Measurements from ENCODE around the gene APLNR. TPM values are rescaled to one million over a fixed set of nuclear protein-coding genes. Genes with fewer than 3 reads are reported as not detected.

The APLNR gene
- total and polyA plus RNA-seq, 2 of the 8 experiments (the other 6 are each of a cell fraction or from before 2014, with no cell fraction given): 0.80 TPM; not detected in 1

- TF ChIP-seq USF2 (IDR thresholded peaks at IDR 0.05; ENCODE audit: low read length): no peak
- peak in 1 of 2 experiments; percentile 52; a peak in 1 of 4 replicates for TF ChIP-seq SIN3A (conservative IDR thresholded peaks at IDR 0.05 in 1 of 2, IDR thresholded peaks at IDR 0.05 in 1 of 2; ENCODE audit: low read depth in 1 of 2, low read length in 2 of 2)
- no peak for TF ChIP-seq FOSL1 (IDR thresholded peaks at IDR 0.05; ENCODE audit: insufficient read depth, low read depth, low read length)
- no peak for TF ChIP-seq TAF1 (IDR thresholded peaks at IDR 0.05; ENCODE audit: low read depth, low read length)
- TF ChIP-seq SIX5 (IDR thresholded peaks at IDR 0.05; ENCODE audit: low read depth, low read length): no peak
- TF ChIP-seq SAP30 (IDR thresholded peaks at IDR 0.05; ENCODE audit: insufficient read depth, insufficient replicate concordance, low read length): no peak
- peak in 1 of 2 experiments; percentile 25; a peak in 1 of 3 replicates for TF ChIP-seq POLR2A (IDR thresholded peaks at IDR 0.05; ENCODE audit: control extremely low read depth in 1 of 2, low read depth in 2 of 2, low read length in 2 of 2)
- TF ChIP-seq TBP (IDR thresholded peaks at IDR 0.05; ENCODE audit: low read depth, low read length): peak; percentile 58; the same call in 1 of the 2 replicates
Observed at GRCh38 chr11:57277845-57278720, 41.0 kb upstream of the APLNR start (continued).
